OCI-LY7 (cell line): ENCODE results near the gene SDR39U1. TPM values are rescaled to one million over a fixed set of nuclear protein-coding genes. Genes with fewer than 3 reads are reported as not detected.
A peak's percentile ranks its signal among the peaks of the same experiment; 100 is the strongest.

ENCODE experiments used
- BruUV-seq: library from RNA; stranded (reverse); fragments of 400-500 nt; replicated peaks from 2 replicates; lab custom pipeline; 2021; lab: Mats Ljungman, UMichigan
- CTCF ChIA-PET: fragments of 300-600 bp; sonication (Branson Sonifier 250); formaldehyde crosslinking; loops from one replicate; lab custom pipeline; 2022; ENCODE audit warnings: antibody characterized with exemption; ENCODE audit not compliant: unreplicated experiment; lab: Charles Lee
- POLR2A ChIA-PET: fragments of 300-600 bp; sonication (Branson Sonifier 250); formaldehyde crosslinking; loops from one replicate; lab custom pipeline; 2022; ENCODE audit warnings: antibody characterized with exemption; lab: Charles Lee
- DNase-seq: peaks from one replicate; pipeline ENCODE4 v3.0.0-alpha.2; 2015; ENCODE audit warnings: low spot score
- H2AFZ ChIP-seq: fragments of 200-600 bp; sonication (generic), shearing (Covaris generic); 2 replicates; pipeline ENCODE4 v1.6.1; 2014; ENCODE audit warnings: mild to moderate bottlenecking, antibody characterized with exemption, low read length, moderate library complexity
- H3K27ac ChIP-seq: fragments of 200-600 bp; sonication (generic); 2 replicates; pipeline ENCODE4 v1.5.1; 2014; ENCODE audit warnings: mixed run types, low read depth, mild to moderate bottlenecking, moderate library complexity, low read length, inconsistent platforms; ENCODE audit not compliant: poor library complexity, severe bottlenecking
- H3K36me3 ChIP-seq: fragments of 200-600 bp; sonication (generic); 2 replicates; pipeline ENCODE4 v1.6.1; 2014; ENCODE audit warnings: mild to moderate bottlenecking, antibody characterized with exemption, low read length, moderate library complexity, mixed read lengths; ENCODE audit not compliant: insufficient read depth
- H3K4me1 ChIP-seq: fragments of 200-600 bp; sonication (generic); 2 replicates; pipeline ENCODE4 v1.5.1; 2014; ENCODE audit warnings: mild to moderate bottlenecking, low read length; ENCODE audit not compliant: insufficient read depth, poor library complexity, severe bottlenecking
- H3K4me2 ChIP-seq: fragments of 200-600 bp; sonication (generic); 2 replicates; pipeline ENCODE4 v1.6.1; 2014; ENCODE audit warnings: mild to moderate bottlenecking, low read length
- H3K4me3 ChIP-seq: fragments of 200-600 bp; sonication (generic); 2 replicates; pipeline ENCODE4 v1.5.1; 2014; ENCODE audit warnings: mild to moderate bottlenecking, low read depth, low read length; ENCODE audit not compliant: poor library complexity, severe bottlenecking
- H3K79me2 ChIP-seq: fragments of 200-600 bp; sonication (generic); 2 replicates; pipeline ENCODE4 v1.6.1; 2016; ENCODE audit warnings: low read depth, mild to moderate bottlenecking, low read length, moderate library complexity, mixed read lengths; ENCODE audit not compliant: insufficient read depth
- H3K9me2 ChIP-seq: fragments of 200-600 bp; sonication (generic); 2 replicates; pipeline ENCODE4 v1.6.1; 2016; ENCODE audit warnings: mild to moderate bottlenecking, low read length, mixed read lengths; ENCODE audit not compliant: insufficient read depth
- H3K9me3 ChIP-seq: fragments of 200-600 bp; sonication (generic); 2 replicates; pipeline ENCODE4 v1.6.1; 2014; ENCODE audit warnings: mild to moderate bottlenecking, mixed run types, low read length, mixed read lengths
- H4K20me1 ChIP-seq: fragments of 200-600 bp; sonication (generic); 2 replicates; pipeline ENCODE4 v1.6.1; 2014; ENCODE audit warnings: mild to moderate bottlenecking, antibody characterized with exemption, low read length, moderate library complexity, mixed read lengths; ENCODE audit not compliant: insufficient read depth
- CTCF ChIP-seq: fragments of 200-600 bp; sonication (generic); conservative IDR thresholded peaks from 2 replicates; pipeline ENCODE4 v1.5.1; 2014; ENCODE audit warnings: mild to moderate bottlenecking, antibody characterized with exemption, low read length, moderate library complexity, mixed read lengths
- EZH2phosphoT487 ChIP-seq: fragments of 200-600 bp; sonication (generic); IDR thresholded peaks from 2 replicates; pipeline ENCODE4 v1.6.1; 2018; ENCODE audit warnings: low read depth, borderline replicate concordance, mild to moderate bottlenecking, mixed run types, antibody characterized with exemption, low read length, moderate library complexity, mixed read lengths
- intact Hi-C: fragments of 100-400 bp; cut with micrococcal nuclease; formaldehyde crosslinking; loops from one replicate; pipeline ENCODE4 v1.10.0; 2022; ENCODE audit not compliant: unreplicated experiment
- total RNA-seq, 2 experiments: library from RNA; depleted of rRNA in 1 of 2; stranded (reverse); fragments of >200 nt in 1 of 2; shearing (Covaris generic) in 1 of 2; gene quantifications; 2 replicates each; pipeline ENCODE4 v1.2.3, GENCODE V29; 2014 to 2022

The SDR39U1 gene
- total RNA-seq, 2 experiments from 2014 or later = 51.4 to 103 TPM

GRCh38 chr14:24430143-24430681 lies 12.4 kb downstream of the SDR39U1 start:
- no peaks in the 10 kb centered on the region for H3K9me3 ChIP-seq
- intact Hi-C loops = loop anchor here (2.0 kb wide), 1 partner anchor 187 kb away; the partner anchor contains the start of gene TINF2
- H3K79me2 ChIP-seq = peaks cover 5% of the 10 kb centered on the region; the same call in 1 of the 2 replicates
- no TSS peak for BruUV-seq
- peaks cover 20% of the 10 kb centered on the region for H3K36me3 ChIP-seq
- DNase-seq = peak; percentile 51
- peak overlapping the region; percentile 82 for H3K4me3 ChIP-seq
- ChIA-PET CTCF (interaction anchor here (1.1 to 2.5 kb wide), 8 partner anchors 11 to 133 kb away, joined by 3 to 26 read pairs (median 8); partner anchors contain the start of genes CIDEB and RIPK3), POLR2A (interaction anchor here (0.7 to 3.1 kb wide), 14 partner anchors 7 to 140 kb away, joined by 3 to 24 read pairs (median 6); partner anchors contain the start of gene RIPK3)
- TF ChIP-seq CTCF (no peak), EZH2phosphoT487 (no peak)
- H2AFZ ChIP-seq = no peak overlapping the region
- H3K4me2 ChIP-seq = peak overlapping the region; percentile 82
- no peaks in the 10 kb centered on the region for H4K20me1 ChIP-seq
- peaks cover 30% of the 10 kb centered on the region for H3K4me1 ChIP-seq
- H3K9me2 ChIP-seq = no peaks in the 10 kb centered on the region
- peak overlapping the region; percentile 68 for H3K27ac ChIP-seq

- TF ChIP-seq EZH2phosphoT487 (no peak), CTCF (no peak)
- Histone ChIP-seq H4K20me1 (no peaks in the 10 kb centered on the region), H3K9me3 (no peaks in the 10 kb centered on the region), H2AFZ (peak within 1 kb of the TSS; percentile 91; the same call in 1 of the 2 replicates), H3K9me2 (no peaks in the 10 kb centered on the region), H3K79me2 (peaks cover 5% of the 10 kb centered on the region; the same call in 1 of the 2 replicates), H3K4me2 (peak within 1 kb of the TSS; percentile 82), H3K36me3 (peaks cover 20% of the 10 kb centered on the region), H3K4me3 (peak within 1 kb of the TSS; percentile 82), H3K27ac (peak within 1 kb of the TSS; percentile 68), H3K4me1 (peaks cover 31% of the 10 kb centered on the region)
- POLR2A ChIA-PET = interaction anchor here (0.7 to 3.1 kb wide), 8 partner anchors 8 to 97 kb away, joined by 3 to 24 read pairs (median 4); no protein-coding TSS in a partner anchor
- intact Hi-C loops = loop anchor here (2.0 kb wide), 1 partner anchor 187 kb away; the partner anchor contains the start of gene TINF2
- no TSS peak for BruUV-seq
- DNase-seq = peak; percentile 90
- CTCF ChIA-PET = interaction anchor here (2.1 to 2.5 kb wide), 2 partner anchors 20 to 97 kb away, joined by 10 to 26 read pairs; no protein-coding TSS in a partner anchor
Measured at GRCh38 chr14:24429395-24430142, 13.0 kb downstream of the SDR39U1 start, which contains the start of the genes CBLN3 and KHNYN. Gene CBLN3, minus strand, starts transcription at chr14:24429668. Its CDS starts 614 bp downstream, at chr14:24429054. Gene KHNYN, plus strand, starts transcription at chr14:24429954. Its CDS starts 777 bp downstream, at chr14:24430731.
